ENCODE measurements around the gene PTBP1.
A peak's percentile ranks its signal among the peaks of the same experiment; 100 is the strongest.

GRCh38 chr19:797528-798414 is 519 bp downstream of the PTBP1 start:
- TF ChIP-seq POLR2A (IDR thresholded peaks at IDR 0.05; ENCODE audit: insufficient read depth in 1 of 2, low read depth in 2 of 2, low read length in 2 of 2) (0 out of 4 replicates have a peak, but pooled peaks of 1 of the 2 experiments have one; percentile 21), CBX2 (IDR thresholded peaks at IDR 0.05; ENCODE audit: low read depth, low read length) (no peak), CBX2 (CRISPR knock-in tag; IDR thresholded peaks at IDR 0.05; ENCODE audit: low read depth) (no peak), MXD1 (CRISPR knock-in tag; IDR thresholded peaks at IDR 0.05) (peak; percentile 31; the same call in 1 of the 2 replicates), U2AF1 (optimal IDR thresholded peaks at IDR 0.05; ENCODE audit: low read depth, low read length) (peak; percentile 67), ZNF205 (CRISPR knock-in tag; IDR thresholded peaks at IDR 0.05) (no peak), EP300 (IDR thresholded peaks at IDR 0.05; ENCODE audit: low read depth in 2 of 2, low read length in 2 of 2) (no peak; a peak in 1 of 4 replicates), EP300 (CRISPR knock-in tag; IDR thresholded peaks at IDR 0.05; ENCODE audit: borderline replicate concordance) (no peak), E2F1 (CRISPR knock-in tag; IDR thresholded peaks at IDR 0.05) (no peak), IRX3 (CRISPR knock-in tag; IDR thresholded peaks at IDR 0.05; ENCODE audit: borderline replicate concordance, low read depth) (0 out of 2 replicates have a peak, but pooled peaks have one; percentile 38), IRF1 (CRISPR knock-in tag; IDR thresholded peaks at IDR 0.05; ENCODE audit: low read depth) (no peak), TBP (CRISPR knock-in tag; IDR thresholded peaks at IDR 0.05) (no peak), ZNF652 (CRISPR knock-in tag; IDR thresholded peaks at IDR 0.05; ENCODE audit: borderline replicate concordance, low read depth) (no peak)
